ENCODE data around the gene GBF1.

Gene GBF1

GRCh38 chr10:102425444-102425843, 180.1 kb downstream of the GBF1 start:
- no peak for DNase-seq (ENCODE audit: low spot score)

- no peak for DNase-seq (ENCODE audit: low spot score)
Observed at GRCh38 chr10:102426803-102427287, 181.5 kb downstream of the GBF1 start.

- DNase-seq (ENCODE audit: low spot score) = no peak
Observed at GRCh38 chr10:102429468-102429867, 184.1 kb downstream of the GBF1 start.

- DNase-seq (ENCODE audit: low spot score) = no peak
Observed at GRCh38 chr10:102431452-102432124, 186.3 kb downstream of the GBF1 start.

Measured in hepatic stellate cell (primary cell).